Brain microvascular endothelial cell (primary cell): ENCODE results near the gene BRD1.

Experiments
- DNase-seq: peaks from one replicate; pipeline ENCODE4 v3.0.0-alpha.2; 2020
- H3K27ac ChIP-seq: fragments of 250-450 bp; sonication (Bioruptor Pico); 2 replicates; pipeline ENCODE4 v1.5.1; 2020; ENCODE audit warnings: mild to moderate bottlenecking, moderate library complexity
- H3K27me3 ChIP-seq: fragments of 250-450 bp; sonication (Bioruptor Pico); replicated peaks from 2 replicates; pipeline ENCODE4 v1.5.1; 2020; ENCODE audit warnings: mild to moderate bottlenecking
- H3K36me3 ChIP-seq: fragments of 250-450 bp; sonication (Bioruptor Pico); replicated peaks from 2 replicates; pipeline ENCODE4 v1.5.1; 2020; ENCODE audit warnings: mild to moderate bottlenecking
- H3K4me3 ChIP-seq: 2 replicates; pipeline ENCODE4 v1.5.1; 2011; ENCODE audit warnings: low read depth, mild to moderate bottlenecking, control low read depth, low read length, moderate library complexity
- CTCF ChIP-seq: IDR thresholded peaks from 2 replicates; pipeline ENCODE4 v1.5.1; 2011; ENCODE audit warnings: low read depth, mild to moderate bottlenecking, moderate library complexity, low read length, control low read depth, inconsistent platforms; ENCODE audit errors: missing control alignments
- in situ Hi-C: cut with HindIII; loops from 2 replicates; pipeline ENCODE4 v1.10.0; 2017; ENCODE audit warnings: low sequenced_read_pairs, low pct_ligation_motif_present

The BRD1 gene

GRCh38 chr22:49869086-49869830, 41.6 kb upstream of the BRD1 start:
- no peak for DNase-seq
- no peak overlapping the region for H3K27ac ChIP-seq
- H3K36me3 ChIP-seq, result no peaks in the 10 kb centered on the region
- no peaks in the 10 kb centered on the region for H3K27me3 ChIP-seq
- H3K4me3 ChIP-seq, result no peak overlapping the region
- in situ Hi-C loops, result no loop called here
- no peak for TF ChIP-seq CTCF

- TF ChIP-seq CTCF, result no peak
- DNase-seq, result no peak
- Histone ChIP-seq H3K27ac (no peak overlapping the region), H3K4me3 (no peak overlapping the region), H3K36me3 (no peaks in the 10 kb centered on the region), H3K27me3 (no peaks in the 10 kb centered on the region)
- in situ Hi-C loops, result no loop called here
Observed at GRCh38 chr22:49867303-49868265, 39.9 kb upstream of the BRD1 start.

GRCh38 chr22:49866646-49867045, 39.0 kb upstream of the BRD1 start:
- no peaks in the 10 kb centered on the region for H3K36me3 ChIP-seq
- in situ Hi-C loops, result no loop called here
- H3K27ac ChIP-seq, result no peak overlapping the region
- no peak overlapping the region for H3K4me3 ChIP-seq
- DNase-seq, result no peak
- TF ChIP-seq CTCF, result no peak
- H3K27me3 ChIP-seq, result no peaks in the 10 kb centered on the region

- TF ChIP-seq CTCF, result no peak
- no peak for DNase-seq
- no peaks in the 10 kb centered on the region for H3K36me3 ChIP-seq
- H3K4me3 ChIP-seq, result no peak overlapping the region
- H3K27me3 ChIP-seq, result no peaks in the 10 kb centered on the region
- in situ Hi-C loops, result no loop called here
- H3K27ac ChIP-seq, result no peak overlapping the region
Observed at GRCh38 chr22:49866134-49866533, 38.5 kb upstream of the BRD1 start.

- no peak for TF ChIP-seq CTCF
- in situ Hi-C loops, result no loop called here
- H3K4me3 ChIP-seq, result no peak overlapping the region
- no peaks in the 10 kb centered on the region for H3K27me3 ChIP-seq
- DNase-seq, result no peak
- no peak overlapping the region for H3K27ac ChIP-seq
- no peaks in the 10 kb centered on the region for H3K36me3 ChIP-seq
Observed at GRCh38 chr22:49865156-49865555, 37.5 kb upstream of the BRD1 start.
